NK-92 treated with Interleukin-12 subunit alpha and Interleukin-12 subunit beta, amount 100 ng/mL, for 24 hours (cell line): Measurements from ENCODE around the gene EPC2.
"Not testable (repeated sequence)": the region's sequence is repeated elsewhere in the genome, so short reads cannot be mapped to it uniquely, and the experiment has no call there.

Experiments
- DNase-seq: peaks from one replicate; lab custom pipeline; 2025; lab: John Stamatoyannopoulos, UW

Gene EPC2

DNA sequence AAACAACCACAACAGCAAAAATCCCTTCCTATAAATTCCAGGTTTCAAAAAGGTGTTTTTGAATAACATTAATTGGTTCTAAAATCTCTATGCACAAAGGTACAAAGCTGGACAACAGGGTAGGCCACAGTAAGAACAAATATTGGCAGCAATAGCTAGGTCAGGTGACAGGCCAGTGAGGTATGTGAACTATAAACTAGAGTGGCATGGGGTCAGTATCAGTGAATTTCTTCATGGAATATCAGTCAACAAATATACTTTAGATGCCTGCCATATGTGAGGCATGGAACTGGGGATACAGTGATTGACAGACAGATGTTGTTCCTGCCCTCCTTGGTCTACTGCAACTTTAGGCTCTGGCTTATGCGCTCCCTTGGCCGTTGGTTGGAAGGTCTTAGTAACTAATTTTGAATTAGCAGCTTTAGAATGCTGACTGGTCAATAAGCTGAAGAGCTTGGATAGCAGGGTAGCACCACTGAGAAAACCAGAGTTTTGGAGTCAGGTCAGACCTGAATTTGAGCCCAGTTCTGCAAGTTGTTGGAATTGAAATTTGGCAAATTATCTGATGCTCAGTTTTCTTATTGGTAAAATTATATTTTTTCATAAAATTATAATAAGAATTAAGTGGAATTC, 2.3 kb upstream of the EPC2 start:
- no peak for DNase-seq

DNA sequence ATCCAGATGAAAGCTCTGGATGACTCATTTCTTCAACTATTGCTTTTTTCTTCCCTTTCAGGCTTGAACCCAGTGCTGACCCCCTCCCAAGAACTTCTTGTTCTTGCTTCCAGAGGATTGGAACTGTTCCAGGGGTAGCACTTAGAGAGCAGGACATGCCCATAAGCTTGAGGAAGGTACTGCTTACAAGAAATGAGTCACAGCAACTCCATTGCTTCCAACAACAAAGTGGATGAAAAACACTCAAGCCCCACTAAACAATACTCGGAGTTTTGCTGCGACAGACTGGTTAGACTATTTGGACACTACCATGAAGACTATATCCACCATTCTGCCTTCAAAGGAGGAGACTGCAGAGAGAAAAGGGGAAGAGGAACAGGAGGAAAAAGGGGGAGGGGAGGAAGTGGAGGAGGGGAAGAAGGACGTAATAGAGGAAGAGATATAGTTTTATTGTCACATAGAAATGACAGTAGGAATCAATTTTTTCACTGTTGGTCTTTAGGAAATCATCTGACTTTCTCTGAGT, 1.6 kb upstream of the EPC2 start:
- DNase-seq = no peak

DNA sequence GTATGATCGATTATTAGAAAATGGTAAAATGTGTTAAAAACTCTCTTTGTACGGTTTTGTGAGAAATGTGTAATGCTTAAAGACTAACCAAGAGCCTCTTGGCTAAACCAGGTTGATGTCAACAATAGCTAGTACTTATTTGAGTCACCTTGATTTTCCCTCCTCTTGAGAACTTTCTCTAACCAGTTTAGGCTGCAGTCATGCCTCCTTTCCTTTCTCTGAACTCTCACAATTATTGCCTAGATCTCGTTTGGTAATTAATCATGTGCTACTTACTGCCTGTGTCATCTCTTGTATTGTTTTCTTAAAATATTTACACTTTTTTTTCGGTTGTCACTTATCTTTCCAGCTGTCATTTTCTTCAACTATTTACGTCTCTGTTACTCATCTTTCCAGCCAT, 1.1 kb upstream of the EPC2 start:
- DNase-seq = no peak

- peak; percentile 88 for DNase-seq
These were observed 460 bp downstream of the EPC2 start for GRCh38 chr2:148644883-148645538.

- DNase-seq = peak; percentile 52
These were observed 1.1 kb downstream of the EPC2 start for GRCh38 chr2:148645539-148646230.

- no peak for DNase-seq
These were observed 1.6 kb downstream of the EPC2 start for GRCh38 chr2:148646231-148646559.

DNA sequence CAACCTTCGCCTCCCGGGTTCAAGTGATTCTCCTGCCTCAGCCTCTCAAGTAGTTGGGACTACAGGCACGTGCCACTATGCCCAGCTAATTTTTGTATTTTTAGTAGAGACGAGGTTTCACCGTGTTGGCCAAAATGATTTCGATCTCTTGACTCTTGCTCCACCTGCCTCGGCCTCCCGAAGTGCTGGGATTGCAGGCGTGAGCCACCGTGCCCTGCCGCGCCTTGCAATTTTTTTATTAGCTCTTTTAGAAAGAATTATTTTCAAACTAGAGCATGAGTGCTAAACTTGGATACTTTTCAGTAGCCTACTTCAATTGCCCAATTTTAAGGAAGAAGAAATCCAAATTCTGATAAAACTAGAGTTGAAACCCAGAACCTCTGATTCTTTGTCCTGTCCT, 3.2 kb downstream of the EPC2 start:
- not testable (repeated sequence) for DNase-seq

- DNase-seq = no peak
These were observed 5.4 kb downstream of the EPC2 start for GRCh38 chr2:148649936-148650335.

GRCh38 chr2:148650881-148651280, 6.3 kb downstream of the EPC2 start:
- no peak for DNase-seq

GRCh38 chr2:148651972-148652371, 7.4 kb downstream of the EPC2 start:
- DNase-seq = no peak

GRCh38 chr2:148653437-148653836, 8.9 kb downstream of the EPC2 start:
- DNase-seq = no peak

DNA sequence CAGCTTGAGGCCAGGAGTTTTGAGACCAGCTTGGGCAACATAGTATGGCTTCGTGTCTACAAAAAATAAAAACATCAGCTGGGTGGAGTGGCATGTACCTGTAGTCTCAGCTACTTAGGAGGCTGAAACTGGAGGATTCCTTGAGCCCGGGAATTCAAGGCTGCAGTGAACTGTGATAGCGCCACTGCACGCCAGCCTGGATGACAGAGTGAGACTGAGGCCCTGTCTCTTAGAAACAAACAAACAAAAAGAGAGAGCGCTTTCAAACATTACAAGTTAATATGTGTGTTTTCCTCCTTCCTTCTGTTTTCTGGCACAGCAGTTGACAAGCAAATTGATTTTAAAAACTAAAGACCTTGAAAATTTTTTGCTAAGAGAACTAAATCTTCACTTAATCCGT, 9.9 kb downstream of the EPC2 start:
- no peak for DNase-seq

GRCh38 chr2:148656516-148656915, 12.0 kb downstream of the EPC2 start:
- no peak for DNase-seq

GRCh38 chr2:148658807-148659722, 14.5 kb downstream of the EPC2 start:
- DNase-seq = no peak

GRCh38 chr2:148660999-148661398, 16.4 kb downstream of the EPC2 start:
- DNase-seq = no peak

DNA sequence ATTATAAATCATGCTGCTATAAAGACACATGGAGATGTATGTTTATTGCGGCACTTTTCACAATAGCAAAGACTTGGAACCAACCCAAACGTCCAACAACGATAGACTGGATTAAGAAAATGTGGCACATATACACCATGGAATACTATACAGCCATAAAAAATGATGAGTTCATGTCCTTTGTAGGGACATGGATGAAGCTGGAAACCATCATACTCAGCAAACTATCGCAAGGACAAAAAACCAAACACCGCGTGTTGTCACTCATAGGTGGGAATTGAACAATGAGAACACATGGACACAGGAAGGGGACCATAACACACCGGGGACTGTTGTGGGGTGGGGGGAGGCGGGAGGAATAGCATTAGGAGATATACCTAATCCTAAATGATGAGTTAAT, 17.8 kb downstream of the EPC2 start:
- DNase-seq = not testable (repeated sequence)

DNA sequence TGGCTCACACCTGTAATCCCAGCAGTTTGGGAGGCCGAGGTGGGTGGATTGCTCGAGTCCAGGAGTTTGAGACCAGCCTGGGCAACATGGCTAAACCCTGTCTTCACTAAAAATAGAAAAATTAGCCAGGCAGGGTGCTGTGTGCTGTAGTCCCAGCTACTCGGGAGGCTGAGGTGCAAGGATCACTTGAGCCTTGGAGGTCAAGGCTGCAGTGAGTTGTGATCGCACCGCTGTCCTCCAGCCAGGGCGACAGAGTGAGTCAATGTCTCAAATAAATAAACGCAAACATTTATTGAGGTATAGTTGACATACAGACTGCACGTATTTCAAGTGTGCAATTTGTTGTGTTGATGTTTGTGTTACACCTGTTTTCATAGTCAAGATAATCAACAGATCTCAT, 19.7 kb downstream of the EPC2 start:
- DNase-seq = no peak

DNA sequence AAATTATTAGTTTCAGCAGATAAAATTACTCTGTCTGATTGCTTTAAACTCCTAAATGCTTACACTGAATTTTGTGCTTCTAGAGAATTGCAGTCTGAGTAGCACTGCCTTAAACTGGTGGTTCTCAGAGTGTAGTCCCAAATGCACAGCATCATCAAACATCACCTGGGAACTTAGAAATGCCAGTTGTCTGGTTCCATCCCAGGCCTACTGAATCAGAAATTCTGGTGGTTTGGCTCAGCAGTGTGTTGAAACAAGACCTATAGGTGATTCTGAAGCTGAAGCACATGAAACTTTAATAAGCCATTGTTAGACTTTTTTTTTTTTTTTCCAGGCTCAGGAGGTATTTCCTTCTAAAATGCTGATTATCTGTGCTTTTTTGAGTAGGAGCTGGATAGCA, 22.0 kb downstream of the EPC2 start:
- DNase-seq = no peak

DNA sequence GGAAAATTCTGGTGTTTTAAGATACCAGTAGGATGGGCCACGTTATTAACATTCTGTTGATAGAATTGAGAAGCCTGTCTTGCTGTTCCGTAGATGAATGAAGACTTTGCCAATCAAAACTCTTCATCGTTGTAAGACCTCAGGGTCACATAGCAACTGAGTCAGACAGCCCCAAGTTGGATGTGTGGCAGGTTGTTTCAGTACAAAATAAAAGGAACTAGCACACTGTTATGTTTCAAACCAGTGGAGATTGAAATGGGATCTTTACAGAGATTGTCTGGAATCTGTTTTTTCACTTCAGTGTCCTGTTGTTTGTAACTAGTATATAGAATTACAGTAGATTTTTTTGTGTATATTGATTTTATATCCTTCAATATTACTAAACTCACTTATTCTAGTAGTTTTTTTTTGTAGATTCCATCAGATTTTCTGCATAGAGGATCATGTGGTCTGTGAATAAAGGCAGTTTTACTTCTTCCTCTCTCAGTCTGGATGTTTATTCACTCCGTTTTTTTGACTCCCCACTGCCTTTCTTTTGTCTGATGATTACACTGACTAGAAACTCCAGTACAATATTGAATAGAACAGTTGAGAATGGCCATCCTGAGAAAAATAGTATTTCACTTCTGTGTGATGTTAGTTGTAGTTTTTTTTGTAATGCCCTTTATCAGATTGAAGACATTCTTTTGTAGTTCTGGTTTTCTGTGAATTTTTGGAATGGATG, 22.7 kb downstream of the EPC2 start:
- DNase-seq = no peak

- DNase-seq = no peak
These were observed 26.2 kb downstream of the EPC2 start for GRCh38 chr2:148670773-148671172.
